HG03135 (cell line): ENCODE data around the gene HDAC11.

Source experiments
- ATAC-seq: cut with Tn5 transposase; IDR thresholded peaks from one replicate; pipeline ENCODE4 v1.9.1; 2021; ENCODE audit warnings: mild to moderate bottlenecking, moderate library complexity; ENCODE audit not compliant: unreplicated experiment

HDAC11 gene

GRCh38 chr3:13522236-13522635 lies 42.1 kb downstream of the HDAC11 start:
- ATAC-seq, result no peak

GRCh38 chr3:13524979-13525669 lies 45.0 kb downstream of the HDAC11 start:
- ATAC-seq, result no peak

- ATAC-seq, result no peak
Observed at GRCh38 chr3:13525827-13526625, 45.9 kb downstream of the HDAC11 start.

DNA sequence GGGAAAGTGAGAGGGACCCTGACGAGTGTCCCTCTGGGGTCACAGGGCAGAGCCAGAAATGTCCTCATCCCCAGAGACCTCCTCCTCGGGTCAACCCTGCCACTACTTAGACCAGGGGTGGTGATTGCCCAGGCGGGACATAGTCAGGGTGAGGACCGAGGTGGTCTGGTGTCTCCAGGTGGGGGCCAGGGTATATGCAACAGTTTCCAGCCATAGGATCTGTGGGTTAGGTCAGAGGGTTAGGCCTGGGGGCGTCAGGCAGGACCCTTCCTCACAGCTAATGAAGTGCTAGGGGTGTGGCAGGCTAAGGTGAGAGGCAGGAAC lies 46.5 kb downstream of the HDAC11 start:
- ATAC-seq, result no peak

DNA sequence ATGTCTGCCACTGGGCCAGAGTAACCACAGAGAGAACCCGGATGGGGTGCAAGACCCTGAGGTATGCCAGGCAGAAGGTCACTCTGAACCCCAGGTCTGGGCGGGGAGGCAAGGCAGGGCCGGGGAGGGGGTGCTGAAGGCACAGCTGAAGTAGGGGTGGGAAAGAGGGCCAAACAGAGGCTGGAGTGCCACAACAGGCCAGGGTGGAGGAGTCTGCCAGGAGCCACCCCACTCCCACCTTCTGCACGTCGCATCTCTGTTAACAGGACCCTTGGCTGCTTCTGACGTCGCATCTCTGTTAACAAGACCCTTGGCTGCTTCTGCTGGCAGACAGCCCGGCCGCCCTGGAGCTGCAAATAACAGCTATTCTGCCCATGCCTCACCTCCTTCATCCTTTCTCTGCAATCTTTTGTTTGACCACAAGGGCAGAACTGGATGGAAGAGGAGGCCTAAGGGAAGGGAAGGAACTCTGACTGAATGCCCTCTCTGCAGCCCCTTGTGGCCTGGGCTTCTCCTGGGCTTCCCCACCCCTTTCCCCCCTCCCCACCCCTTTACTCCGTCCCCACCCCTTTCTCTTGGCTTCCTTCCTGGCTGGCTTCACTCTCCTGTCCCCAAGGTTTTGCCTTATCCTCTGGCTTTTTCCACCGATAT lies 48.2 kb downstream of the HDAC11 start:
- ATAC-seq, result no peak

- ATAC-seq, result no peak
Observed at GRCh38 chr3:13529196-13530112, 49.3 kb downstream of the HDAC11 start.

DNA sequence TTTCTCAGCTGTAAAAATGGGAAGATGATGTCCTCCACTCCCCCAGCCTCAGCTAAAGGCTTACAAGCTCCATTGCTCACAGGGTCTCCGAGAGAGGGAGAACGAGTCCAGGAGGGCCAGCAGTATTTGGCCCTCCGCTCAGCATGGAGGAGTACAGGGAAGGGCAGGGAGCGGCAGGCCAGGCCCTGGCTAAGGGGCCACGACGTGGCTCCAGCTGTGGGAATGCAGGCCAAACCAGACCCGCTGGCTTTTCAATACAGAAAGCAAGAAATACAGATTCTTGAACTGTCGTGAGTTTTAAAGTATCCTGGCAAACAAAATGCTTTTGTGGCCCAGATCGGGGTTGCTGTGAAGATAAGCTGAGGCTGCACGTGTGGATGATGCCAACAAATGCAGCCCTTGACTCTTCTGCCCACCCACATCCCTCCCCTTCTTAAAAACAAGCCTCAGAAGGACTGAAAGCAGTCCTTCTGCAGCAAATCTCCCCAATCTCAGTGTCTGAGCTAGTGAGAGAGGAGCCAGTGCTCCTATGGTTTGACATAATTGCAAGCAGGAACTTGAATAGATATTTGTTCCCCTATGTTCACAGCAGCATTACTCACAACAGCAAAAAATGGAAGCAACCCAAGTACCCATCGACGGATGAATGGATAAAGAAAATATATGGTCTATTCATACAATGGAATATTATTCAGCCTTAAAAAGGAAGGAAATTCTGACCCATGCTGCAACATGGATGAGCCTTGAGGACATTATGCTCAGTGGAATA lies 50.3 kb downstream of the HDAC11 start:
- ATAC-seq, result no peak

DNA sequence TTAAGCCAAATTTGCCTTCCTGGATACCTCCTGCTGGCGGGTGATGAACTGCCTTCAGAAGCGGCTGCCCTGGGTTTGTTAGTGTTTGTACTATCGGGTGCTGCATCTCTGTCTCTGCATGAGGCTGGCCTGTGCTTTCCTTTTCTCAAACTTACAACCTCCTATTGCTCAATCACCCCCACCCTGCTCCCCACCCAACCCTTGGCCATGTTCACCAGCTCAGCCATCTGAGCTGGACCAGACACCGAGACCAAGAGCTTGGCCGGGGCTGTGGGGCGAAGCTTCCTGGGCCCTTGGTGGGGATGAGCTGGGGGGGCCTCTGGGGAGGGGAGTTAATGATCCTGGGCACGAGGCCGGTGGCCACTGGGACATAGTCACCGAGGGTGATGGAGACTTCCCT lies 52.0 kb downstream of the HDAC11 start:
- ATAC-seq, result no peak

DNA sequence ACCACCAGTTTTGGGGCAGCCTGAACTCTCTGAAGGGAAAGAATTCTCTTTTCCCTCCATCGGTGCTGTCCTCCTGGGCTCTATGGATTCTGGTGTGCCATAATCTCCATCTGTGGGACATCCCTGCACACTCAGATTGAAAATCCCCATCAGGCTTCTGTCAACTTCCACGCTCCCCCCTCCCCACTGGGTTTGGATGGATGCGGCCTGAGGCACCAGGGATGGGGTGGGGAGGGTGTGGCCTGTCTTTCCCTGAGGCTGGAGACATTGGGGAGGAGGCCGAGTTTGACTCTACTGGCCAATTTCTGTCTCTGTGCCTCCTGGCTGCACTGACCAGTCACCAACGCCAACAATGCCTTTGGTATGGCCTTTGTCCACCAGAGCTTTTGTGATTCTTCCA lies 52.5 kb downstream of the HDAC11 start:
- no peak for ATAC-seq

- no peak for ATAC-seq
Observed at GRCh38 chr3:13533885-13534301, 53.8 kb downstream of the HDAC11 start.

DNA sequence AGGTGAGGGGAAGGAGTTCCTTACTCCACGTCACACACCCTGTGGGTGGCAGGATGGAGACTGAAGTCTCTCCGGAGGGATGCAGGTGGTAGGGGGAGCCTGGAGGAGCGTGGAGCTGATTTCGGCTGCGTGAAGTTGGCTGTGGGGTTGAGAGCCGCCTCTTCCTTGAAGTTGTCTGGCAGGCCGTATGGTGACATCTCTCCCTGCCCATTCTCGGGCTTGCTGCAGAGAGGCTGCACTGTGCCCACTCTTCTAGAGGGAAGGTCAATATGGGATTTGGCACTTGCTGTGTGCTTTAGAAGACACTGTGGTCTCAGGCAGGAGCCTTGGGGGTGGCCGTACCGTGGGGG lies 55.4 kb downstream of the HDAC11 start:
- no peak for ATAC-seq

DNA sequence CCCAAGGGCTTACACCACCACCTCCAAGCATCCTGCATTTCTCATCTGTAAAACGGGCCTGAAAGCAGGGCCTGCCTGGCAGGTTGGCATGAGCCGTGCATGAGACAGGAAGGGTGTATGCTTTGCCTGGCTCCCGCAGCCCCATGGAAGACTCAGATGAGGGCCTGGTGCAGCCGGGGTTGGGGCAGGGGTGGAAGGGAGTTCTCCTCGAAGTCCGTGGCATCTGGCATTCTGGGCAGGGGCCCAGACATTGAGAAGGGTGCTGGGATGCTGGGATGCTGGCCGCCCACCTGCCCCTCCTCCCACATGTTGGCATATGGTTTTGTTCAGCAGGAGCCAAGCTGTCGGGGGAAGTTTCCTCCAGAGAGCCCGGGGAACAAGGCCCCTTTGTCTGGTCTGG lies 55.8 kb downstream of the HDAC11 start:
- ATAC-seq, result no peak

GRCh38 chr3:13536432-13536831 lies 56.3 kb downstream of the HDAC11 start:
- ATAC-seq, result no peak

DNA sequence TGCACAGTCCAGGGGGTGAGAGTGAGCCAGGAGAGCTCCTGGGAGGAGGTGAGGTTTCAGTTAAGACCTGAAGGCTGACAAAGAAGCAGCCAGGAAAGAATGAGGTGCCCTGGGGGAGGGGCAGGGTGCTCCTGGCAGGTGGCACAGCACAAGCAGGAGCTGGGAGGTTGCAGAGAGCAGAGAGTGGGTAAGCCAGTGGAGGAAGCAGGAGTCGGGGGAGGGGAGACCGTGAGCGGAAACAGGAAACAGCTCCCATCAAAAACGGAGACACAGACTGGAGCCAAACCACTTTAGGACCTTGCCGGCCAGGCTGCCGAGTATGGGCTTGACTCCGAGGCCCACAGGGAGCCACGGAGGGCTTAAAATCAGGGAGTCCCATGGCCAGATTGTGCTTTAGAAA lies 56.7 kb downstream of the HDAC11 start:
- no peak for ATAC-seq

GRCh38 chr3:13537244-13537908 lies 57.3 kb downstream of the HDAC11 start:
- ATAC-seq, result no peak

DNA sequence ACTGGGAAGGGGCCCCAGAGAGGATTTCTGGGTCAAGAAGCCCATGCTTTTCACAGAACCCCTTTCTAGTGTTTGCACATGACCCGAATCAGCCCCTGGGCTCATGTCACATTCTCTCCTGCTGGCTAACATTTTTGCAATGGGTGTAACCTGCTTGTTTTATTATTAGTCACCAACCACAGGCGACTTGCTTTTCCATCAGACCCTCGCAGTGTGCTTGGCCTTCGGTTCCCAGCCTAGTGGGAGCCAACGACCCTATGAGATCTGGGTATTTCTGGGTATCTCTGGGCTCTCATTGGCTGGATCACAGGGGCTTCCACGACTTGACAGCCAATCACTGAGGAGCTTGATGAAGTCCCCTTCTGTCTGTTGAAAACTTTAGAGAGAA lies 57.8 kb downstream of the HDAC11 start:
- no peak for ATAC-seq

GRCh38 chr3:13538520-13539291 lies 58.6 kb downstream of the HDAC11 start:
- no peak for ATAC-seq

GRCh38 chr3:13539292-13539638 lies 59.2 kb downstream of the HDAC11 start:
- ATAC-seq, result no peak

DNA sequence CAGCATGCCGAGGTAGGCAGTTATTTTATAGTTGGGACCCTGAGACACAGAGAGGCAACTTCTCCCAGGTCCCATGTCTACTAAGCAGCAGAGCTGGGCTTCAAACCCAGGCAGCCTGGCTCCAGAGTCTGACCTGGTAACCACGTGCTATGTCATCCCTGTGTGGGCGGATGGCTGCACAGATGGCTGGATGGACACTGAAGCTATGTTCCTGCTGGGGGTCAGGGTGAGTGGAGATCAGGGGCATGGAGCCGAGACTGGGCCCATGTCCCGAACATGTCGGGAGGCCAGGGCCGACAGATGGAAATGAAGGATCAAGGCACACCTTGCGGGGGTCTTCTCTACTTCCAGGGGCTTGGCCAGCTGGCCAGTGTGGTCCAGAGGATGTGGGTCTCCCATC lies 59.6 kb downstream of the HDAC11 start:
- ATAC-seq, result no peak
